GM10266 (cell line): ENCODE data around the gene BRD7.

Experiments used
- DNase-seq: peaks from one replicate; pipeline ENCODE4 v3.0.0; 2012; ENCODE audit errors: extremely low spot score
- TF ChIP-seq, protein P1 (sequence below): IDR thresholded peaks from 2 replicates; pipeline ENCODE4 v1.5.1; 2012; ENCODE audit warnings: mild to moderate bottlenecking, low read depth; ENCODE audit not compliant: control insufficient read depth, insufficient read depth; ENCODE audit errors: missing control alignments

Gene BRD7

DNA sequence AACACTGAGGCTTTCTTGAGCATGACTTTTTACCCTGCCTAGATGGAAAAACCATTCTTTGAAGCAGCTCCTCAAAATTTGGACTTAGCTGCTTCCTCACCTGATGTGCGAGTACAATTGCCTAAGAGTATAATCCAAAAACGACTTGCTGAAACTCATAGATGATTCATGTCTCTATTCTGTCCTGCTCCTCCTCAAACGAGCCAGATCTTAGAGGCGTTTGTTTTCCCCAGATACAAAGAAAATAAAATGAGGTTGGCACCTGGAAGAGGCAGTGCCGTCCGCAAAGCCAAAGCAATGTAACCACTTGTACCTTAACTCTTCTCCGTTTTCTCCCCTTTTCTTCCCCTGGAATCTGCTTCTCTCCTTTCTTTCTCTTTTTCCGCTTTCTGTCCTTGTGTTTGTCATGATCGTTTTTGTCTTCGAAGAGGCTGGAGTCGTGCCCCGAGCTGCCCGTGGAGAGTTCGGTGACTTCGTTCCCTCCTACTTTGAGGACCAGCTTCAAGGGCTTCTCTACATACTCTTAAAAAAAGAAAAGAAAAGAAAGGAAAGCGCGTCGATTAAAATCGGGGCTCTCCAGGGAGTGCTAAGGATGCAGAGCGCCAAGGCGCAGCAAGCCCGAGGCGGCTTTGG is 895 bp downstream of the BRD7 start:
- DNase-seq, result no peak
- TF ChIP-seq, protein P1, sequence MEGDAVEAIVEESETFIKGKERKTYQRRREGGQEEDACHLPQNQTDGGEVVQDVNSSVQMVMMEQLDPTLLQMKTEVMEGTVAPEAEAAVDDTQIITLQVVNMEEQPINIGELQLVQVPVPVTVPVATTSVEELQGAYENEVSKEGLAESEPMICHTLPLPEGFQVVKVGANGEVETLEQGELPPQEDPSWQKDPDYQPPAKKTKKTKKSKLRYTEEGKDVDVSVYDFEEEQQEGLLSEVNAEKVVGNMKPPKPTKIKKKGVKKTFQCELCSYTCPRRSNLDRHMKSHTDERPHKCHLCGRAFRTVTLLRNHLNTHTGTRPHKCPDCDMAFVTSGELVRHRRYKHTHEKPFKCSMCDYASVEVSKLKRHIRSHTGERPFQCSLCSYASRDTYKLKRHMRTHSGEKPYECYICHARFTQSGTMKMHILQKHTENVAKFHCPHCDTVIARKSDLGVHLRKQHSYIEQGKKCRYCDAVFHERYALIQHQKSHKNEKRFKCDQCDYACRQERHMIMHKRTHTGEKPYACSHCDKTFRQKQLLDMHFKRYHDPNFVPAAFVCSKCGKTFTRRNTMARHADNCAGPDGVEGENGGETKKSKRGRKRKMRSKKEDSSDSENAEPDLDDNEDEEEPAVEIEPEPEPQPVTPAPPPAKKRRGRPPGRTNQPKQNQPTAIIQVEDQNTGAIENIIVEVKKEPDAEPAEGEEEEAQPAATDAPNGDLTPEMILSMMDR, result no peak

DNA sequence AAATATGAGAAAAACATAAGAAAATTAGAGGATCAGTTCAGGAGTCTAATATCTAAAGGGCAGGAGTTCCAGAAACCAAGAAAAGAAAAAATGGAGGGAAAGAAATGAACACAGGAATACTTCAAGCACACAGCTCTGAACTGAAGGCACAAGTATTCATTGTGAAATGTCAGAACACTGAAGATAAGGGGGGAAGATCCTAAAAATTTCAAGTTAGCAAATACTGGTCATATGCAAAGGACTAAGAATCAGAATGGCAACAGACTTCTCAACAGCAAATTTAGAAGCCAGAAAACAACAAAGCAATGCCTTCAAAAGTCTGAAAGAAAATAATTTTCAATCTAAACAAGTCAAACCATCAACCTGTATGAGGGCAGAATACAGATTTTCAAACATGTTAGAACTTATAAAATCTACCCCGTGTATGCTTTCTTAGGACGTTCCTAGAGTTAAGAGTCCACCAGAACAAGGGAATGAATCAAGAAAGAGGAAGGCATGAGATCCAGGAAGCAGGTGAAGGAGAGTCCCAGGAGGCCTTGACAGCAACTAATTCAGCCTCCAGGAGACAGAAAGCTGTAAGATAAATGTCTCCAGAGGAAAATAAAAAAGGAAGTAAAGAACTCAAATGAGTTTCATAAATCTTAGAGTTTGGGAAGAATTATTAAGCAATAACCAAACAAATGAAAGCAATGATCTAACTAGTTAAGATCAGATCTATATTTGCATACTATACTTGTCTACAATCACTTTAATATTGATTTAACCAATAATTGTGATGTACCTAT is 2.8 kb downstream of the BRD7 start:
- TF ChIP-seq, protein P1, result no peak
- no peak for DNase-seq

DNA sequence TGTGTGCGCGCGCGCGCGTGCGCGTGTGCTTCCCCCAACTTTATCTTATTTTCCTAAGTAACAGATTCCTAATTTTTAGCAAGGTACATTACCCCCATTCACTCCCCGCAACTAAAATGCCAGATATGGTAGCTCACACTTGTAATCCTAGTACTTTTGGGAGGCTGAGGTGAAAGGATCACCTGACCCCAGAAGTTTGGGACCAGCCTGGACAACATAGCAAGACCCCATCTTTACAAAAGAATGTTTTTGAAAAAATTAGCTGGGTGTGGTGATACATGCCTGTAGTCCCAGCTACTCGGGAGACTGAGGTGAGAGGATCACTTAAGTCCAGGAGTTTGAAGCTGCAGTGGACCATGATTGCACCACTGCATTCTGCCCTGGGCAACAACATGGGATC is 5.1 kb downstream of the BRD7 start:
- TF ChIP-seq, protein P1, result no peak

DNA sequence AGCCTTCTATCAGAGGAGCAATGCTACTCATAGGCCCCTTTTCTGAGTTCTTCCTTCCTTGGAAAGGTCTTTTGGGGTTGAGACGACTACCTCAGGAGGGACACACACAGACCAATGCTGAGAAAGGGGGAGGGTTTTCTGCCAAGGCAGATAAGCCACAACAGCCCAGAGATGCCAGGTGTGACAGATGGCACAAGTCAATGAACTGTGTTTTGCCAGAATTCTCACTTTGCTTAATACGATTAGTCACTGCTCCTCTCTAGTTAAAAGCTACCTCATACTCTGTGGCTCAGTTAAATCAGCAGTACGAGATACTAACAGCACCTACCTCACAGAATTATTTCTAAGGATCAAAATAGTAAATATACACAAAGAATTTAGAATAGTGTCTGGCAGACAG is 8.0 kb downstream of the BRD7 start:
- DNase-seq, result no peak
- TF ChIP-seq, protein P1, result no peak

More for the DNA sequence above, 5.1 kb downstream of the BRD7 start:
- no peak for DNase-seq

DNA sequence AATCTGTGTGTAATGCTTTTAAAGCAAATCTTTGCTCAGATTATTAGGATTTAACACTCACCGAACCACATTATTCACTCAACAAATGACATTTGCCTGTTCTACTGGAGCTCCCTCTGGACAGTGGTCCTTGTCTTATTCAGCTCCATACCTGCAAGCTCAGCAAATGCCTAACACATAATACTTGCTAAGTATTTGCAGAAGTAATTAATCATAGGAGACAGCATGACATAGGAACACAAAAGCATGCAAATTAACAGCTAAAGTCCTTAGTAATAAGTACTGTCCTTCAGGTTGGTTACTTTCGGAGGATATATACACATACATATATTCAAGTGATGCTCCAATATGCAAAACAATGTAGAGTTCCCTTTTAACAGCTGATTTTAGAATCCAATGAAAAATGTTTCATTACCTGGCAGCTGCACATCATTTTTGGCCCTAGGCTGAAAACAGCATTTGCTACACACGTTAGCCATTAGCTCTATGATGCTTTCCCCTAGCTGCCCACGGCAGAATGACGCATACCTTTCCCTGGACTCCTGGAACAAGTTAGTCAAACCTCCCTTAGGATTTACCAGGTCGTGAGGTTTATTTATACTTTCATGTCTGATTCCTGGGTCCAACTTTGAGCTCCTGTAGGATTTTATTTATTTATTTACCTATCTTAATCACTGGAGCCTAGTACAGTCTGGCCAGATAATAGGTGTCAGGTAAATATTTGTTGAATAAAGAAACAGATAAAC is 8.6 kb downstream of the BRD7 start:
- TF ChIP-seq, protein P1, result no peak
- DNase-seq, result no peak

DNA sequence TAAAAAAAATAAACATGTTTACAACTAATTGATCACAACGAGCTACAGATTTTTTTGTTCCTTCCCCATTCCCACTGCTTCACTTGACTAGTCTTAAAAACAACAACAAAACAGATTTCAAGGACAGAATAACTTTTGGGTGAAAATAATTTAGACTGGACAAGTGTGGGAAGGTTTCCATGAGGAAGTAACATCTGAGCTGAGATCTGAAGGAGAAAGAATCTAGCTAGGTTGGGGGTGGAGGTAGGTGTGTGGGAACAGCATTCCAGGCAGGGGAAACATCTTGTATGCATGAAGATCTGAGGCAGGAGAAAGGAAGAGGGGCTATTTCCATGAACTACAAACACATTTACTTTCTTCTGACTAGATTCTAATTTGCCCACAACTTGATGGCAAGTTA is 9.2 kb downstream of the BRD7 start:
- no peak for DNase-seq
- TF ChIP-seq, protein P1, result no peak
